ENCODE data around the gene FHIT.
A peak's percentile ranks its signal among the peaks of the same experiment; 100 is the strongest.

The FHIT gene

GRCh38 chr3:60574046-60574769, 677.0 kb downstream of the FHIT start:
- in situ Hi-C loops (cut with HindIII; ENCODE audit: low pct_ligation_motif_present, low sequenced_read_pairs): no loop called here

GRCh38 chr3:60573494-60573893, 677.8 kb downstream of the FHIT start:
- no peak for TF ChIP-seq CTCF (IDR thresholded peaks at IDR 0.05; ENCODE audit: low read depth, low read length, missing control alignments)
- Histone ChIP-seq H3K27me3 (replicated peaks) (no peaks in the 10 kb centered on the region), H3K27ac (no peak overlapping the region), H3K4me3 (ENCODE audit: low read depth, low read length) (no peak overlapping the region), H3K36me3 (replicated peaks) (no peaks in the 10 kb centered on the region)
- DNase-seq: peak; percentile 62
- in situ Hi-C loops (cut with HindIII; ENCODE audit: low pct_ligation_motif_present, low sequenced_read_pairs): no loop called here

More at GRCh38 chr3:60574046-60574769, 677.0 kb downstream of the FHIT start:
- Histone ChIP-seq H3K36me3 (replicated peaks) (no peaks in the 10 kb centered on the region), H3K4me3 (ENCODE audit: low read depth, low read length) (no peak overlapping the region), H3K27ac (no peak overlapping the region), H3K27me3 (replicated peaks) (no peaks in the 10 kb centered on the region)
- no peak for DNase-seq
- no peak for TF ChIP-seq CTCF (IDR thresholded peaks at IDR 0.05; ENCODE audit: low read depth, low read length, missing control alignments)

GRCh38 chr3:60571511-60571910, 679.7 kb downstream of the FHIT start:
- TF ChIP-seq CTCF (IDR thresholded peaks at IDR 0.05; ENCODE audit: low read depth, low read length, missing control alignments): no peak
- no peak overlapping the region for H3K4me3 ChIP-seq (ENCODE audit: low read depth, low read length)
- H3K36me3 ChIP-seq (replicated peaks): no peaks in the 10 kb centered on the region
- DNase-seq: no peak
- no peaks in the 10 kb centered on the region for H3K27me3 ChIP-seq (replicated peaks)
- in situ Hi-C loops (cut with HindIII; ENCODE audit: low pct_ligation_motif_present, low sequenced_read_pairs): no loop called here
- no peak overlapping the region for H3K27ac ChIP-seq

GRCh38 chr3:60557122-60557521, 694.1 kb downstream of the FHIT start:
- no peak for DNase-seq
- Histone ChIP-seq H3K27me3 (replicated peaks) (no peaks in the 10 kb centered on the region), H3K36me3 (replicated peaks) (no peaks in the 10 kb centered on the region), H3K27ac (no peak overlapping the region), H3K4me3 (ENCODE audit: low read depth, low read length) (no peak overlapping the region)
- in situ Hi-C loops (cut with HindIII; ENCODE audit: low pct_ligation_motif_present, low sequenced_read_pairs): no loop called here
- TF ChIP-seq CTCF (IDR thresholded peaks at IDR 0.05; ENCODE audit: low read depth, low read length, missing control alignments): no peak

- TF ChIP-seq CTCF (IDR thresholded peaks at IDR 0.05; ENCODE audit: low read depth, low read length, missing control alignments): no peak
- DNase-seq: peak; percentile 38
- Histone ChIP-seq H3K27ac (no peak overlapping the region), H3K4me3 (ENCODE audit: low read depth, low read length) (no peak overlapping the region), H3K36me3 (replicated peaks) (no peaks in the 10 kb centered on the region), H3K27me3 (replicated peaks) (no peaks in the 10 kb centered on the region)
- in situ Hi-C loops (cut with HindIII; ENCODE audit: low pct_ligation_motif_present, low sequenced_read_pairs): no loop called here
These were observed 695.4 kb downstream of the FHIT start for GRCh38 chr3:60555686-60556354.
